RWPE2 (cell line): ENCODE data around the gene FUT2.
A peak's percentile ranks its signal among the peaks of the same experiment; 100 is the strongest.
"Not testable (repeated sequence)": the region's sequence is repeated elsewhere in the genome, so short reads cannot be mapped to it uniquely, and the experiment has no call there.

Experiments used
- ATAC-seq: fragments of 200-7000 bp; cut with Tn5 transposase; 3 replicates; pipeline ENCODE4 v1.9.1; 2021; ENCODE audit warnings: low read depth
- DNase-seq: peaks from one replicate; pipeline ENCODE4 v3.0.0-alpha.2; 2020; ENCODE audit warnings: low spot score
- H3K27ac ChIP-seq: fragments of 450-650 bp; 2 replicates; pipeline ENCODE4 v1.5.1; 2017; ENCODE audit warnings: mild to moderate bottlenecking; ENCODE audit not compliant: poor library complexity, severe bottlenecking
- H3K27me3 ChIP-seq: fragments of 250-450 bp; sonication (Bioruptor Pico); 2 replicates; pipeline ENCODE4 v1.5.1; 2021; ENCODE audit warnings: mild to moderate bottlenecking, moderate library complexity; ENCODE audit not compliant: insufficient read depth, poor library complexity, severe bottlenecking
- H3K36me3 ChIP-seq: fragments of 250-450 bp; sonication (Bioruptor Pico); 2 replicates; pipeline ENCODE4 v1.5.1; 2020; ENCODE audit warnings: low read depth, mild to moderate bottlenecking, moderate library complexity
- H3K4me1 ChIP-seq: fragments of 250-450 bp; sonication (Bioruptor Pico); 2 replicates; pipeline ENCODE4 v1.5.1; 2021; ENCODE audit warnings: mild to moderate bottlenecking, moderate library complexity; ENCODE audit not compliant: insufficient read depth, poor library complexity, severe bottlenecking
- H3K4me3 ChIP-seq: fragments of 250-450 bp; sonication (Bioruptor Pico); 2 replicates; pipeline ENCODE4 v1.5.1; 2021; ENCODE audit warnings: mild to moderate bottlenecking, moderate library complexity; ENCODE audit not compliant: severe bottlenecking
- H3K9me3 ChIP-seq: fragments of 250-450 bp; sonication (Bioruptor Pico); 2 replicates; pipeline ENCODE4 v1.5.1; 2021; ENCODE audit warnings: mild to moderate bottlenecking, moderate library complexity; ENCODE audit not compliant: severe bottlenecking
- CTCF ChIP-seq: fragments of 450-650 bp; IDR thresholded peaks from one replicate; pipeline ENCODE4 v1.5.1; 2017; ENCODE audit warnings: mild to moderate bottlenecking, moderate library complexity; ENCODE audit not compliant: poor library complexity, severe bottlenecking

FUT2 gene

GRCh38 chr19:48674216-48674809 lies 21.5 kb upstream of the FUT2 start:
- H3K27ac ChIP-seq = no peak overlapping the region
- DNase-seq = no peak

GRCh38 chr19:48674921-48675824 lies 20.6 kb upstream of the FUT2 start:
- no peak overlapping the region for H3K27ac ChIP-seq
- DNase-seq = no peak
- peak; percentile 81 for ATAC-seq
- no peaks in the 10 kb centered on the region for H3K27me3 ChIP-seq
- H3K36me3 ChIP-seq = no peaks in the 10 kb centered on the region
- H3K4me1 ChIP-seq = no peaks in the 10 kb centered on the region
- no peak overlapping the region for H3K4me3 ChIP-seq
- peak; percentile 90 for TF ChIP-seq CTCF
- H3K9me3 ChIP-seq = no peaks in the 10 kb centered on the region

More at GRCh38 chr19:48674216-48674809, 21.5 kb upstream of the FUT2 start:
- no peaks in the 10 kb centered on the region for H3K27me3 ChIP-seq
- H3K4me3 ChIP-seq = no peak overlapping the region
- no peak for TF ChIP-seq CTCF
- H3K9me3 ChIP-seq = no peaks in the 10 kb centered on the region
- ATAC-seq = no peak
- no peaks in the 10 kb centered on the region for H3K4me1 ChIP-seq
- no peaks in the 10 kb centered on the region for H3K36me3 ChIP-seq

GRCh38 chr19:48676487-48676886 lies 19.3 kb upstream of the FUT2 start:
- no peaks in the 10 kb centered on the region for H3K27me3 ChIP-seq
- H3K4me3 ChIP-seq = no peak overlapping the region
- no peak for ATAC-seq
- no peak overlapping the region for H3K27ac ChIP-seq
- no peaks in the 10 kb centered on the region for H3K4me1 ChIP-seq
- no peak for DNase-seq
- H3K9me3 ChIP-seq = no peaks in the 10 kb centered on the region
- no peak for TF ChIP-seq CTCF
- no peaks in the 10 kb centered on the region for H3K36me3 ChIP-seq

- Histone ChIP-seq H3K36me3 (no peaks in the 10 kb centered on the region), H3K9me3 (no peaks in the 10 kb centered on the region), H3K4me3 (no peak overlapping the region), H3K27ac (no peak overlapping the region), H3K4me1 (no peaks in the 10 kb centered on the region), H3K27me3 (no peaks in the 10 kb centered on the region)
- TF ChIP-seq CTCF = no peak
- ATAC-seq = no peak
- no peak for DNase-seq
Observed at GRCh38 chr19:48676887-48677286, 18.9 kb upstream of the FUT2 start.

- Histone ChIP-seq H3K36me3 (no peaks in the 10 kb centered on the region), H3K4me3 (no peak overlapping the region), H3K27me3 (no peaks in the 10 kb centered on the region), H3K9me3 (no peaks in the 10 kb centered on the region), H3K4me1 (no peaks in the 10 kb centered on the region), H3K27ac (no peak overlapping the region)
- ATAC-seq = no peak
- no peak for TF ChIP-seq CTCF
- DNase-seq = no peak
Observed at GRCh38 chr19:48678201-48678600, 17.6 kb upstream of the FUT2 start.

- not testable (repeated sequence) for H3K27me3 ChIP-seq, H3K4me1 ChIP-seq, DNase-seq, H3K27ac ChIP-seq, H3K9me3 ChIP-seq, ATAC-seq, H3K4me3 ChIP-seq, H3K36me3 ChIP-seq
Observed at GRCh38 chr19:48680006-48680405, 15.8 kb upstream of the FUT2 start.
